Skeletal muscle cell (primary cell): ENCODE results near the gene FYB1.

Source experiments
- DNase-seq: peaks from one replicate; pipeline ENCODE4 v3.0.0-alpha.2; 2010; ENCODE audit warnings: low read depth
- H3K4me3 ChIP-seq: 2 replicates; pipeline ENCODE4 v1.5.1; 2011; ENCODE audit warnings: low read depth, mild to moderate bottlenecking, control low read depth, low read length, moderate library complexity

The FYB1 gene

DNA sequence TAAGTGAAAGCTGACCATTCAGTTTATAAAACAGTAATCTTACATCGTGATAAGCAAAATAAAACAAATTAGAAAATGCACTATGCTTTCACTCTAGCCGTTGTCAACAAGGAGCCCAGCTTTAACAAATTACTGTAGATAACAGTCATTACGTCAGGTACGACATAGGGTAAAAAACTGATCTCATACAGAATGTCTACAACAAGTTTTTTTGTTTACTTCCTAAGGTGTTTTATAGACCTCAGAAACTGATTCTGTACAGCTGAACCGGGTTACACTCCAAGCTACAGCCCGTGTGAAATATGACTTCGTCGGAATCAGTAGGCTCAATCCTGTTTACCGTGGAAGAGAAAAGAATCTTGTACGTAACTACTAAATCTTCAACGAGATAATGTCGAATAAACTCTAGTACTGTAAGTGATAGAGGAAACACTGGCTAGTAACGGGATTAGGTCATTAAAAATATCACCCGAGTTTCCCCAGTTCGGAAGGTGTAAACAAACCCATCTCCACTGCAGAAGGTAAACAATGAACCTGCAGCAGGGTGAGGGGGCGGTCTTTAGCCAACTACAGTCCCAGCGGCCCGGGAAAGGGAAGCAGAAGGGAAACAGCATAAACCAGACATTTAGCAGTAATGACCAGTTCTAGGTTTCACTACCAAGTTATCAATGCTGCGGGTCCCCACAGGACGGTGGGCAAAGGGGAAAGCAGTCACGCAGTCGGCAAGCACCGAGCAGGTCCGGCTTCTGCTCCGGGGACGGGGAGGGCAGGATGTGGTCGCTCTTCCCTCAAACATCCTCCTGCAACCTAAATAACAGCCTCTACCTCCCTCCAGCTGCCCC lies 146.2 kb downstream of the FYB1 start:
- no peak for DNase-seq
- H3K4me3 ChIP-seq, result peak overlapping the region; percentile 90

DNA sequence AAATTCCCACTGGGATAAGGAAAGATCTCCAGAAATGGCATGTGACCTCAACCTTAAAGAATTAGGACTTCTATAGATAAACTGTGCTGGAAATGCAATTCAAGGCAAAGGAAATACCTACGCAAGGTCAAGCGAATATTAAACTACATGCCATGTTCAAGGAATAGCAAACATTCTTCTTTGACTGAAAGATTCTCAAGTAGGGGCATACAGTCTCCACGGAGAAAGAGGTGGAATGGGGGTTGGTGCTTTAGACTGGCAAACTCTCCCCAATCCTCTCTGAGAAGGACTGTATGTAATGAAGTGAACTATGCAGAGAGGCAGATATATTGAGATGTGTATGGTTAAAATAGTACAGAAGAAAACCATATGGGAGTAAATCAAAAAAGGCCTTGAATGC lies 151.3 kb downstream of the FYB1 start:
- no peak for DNase-seq

DNA sequence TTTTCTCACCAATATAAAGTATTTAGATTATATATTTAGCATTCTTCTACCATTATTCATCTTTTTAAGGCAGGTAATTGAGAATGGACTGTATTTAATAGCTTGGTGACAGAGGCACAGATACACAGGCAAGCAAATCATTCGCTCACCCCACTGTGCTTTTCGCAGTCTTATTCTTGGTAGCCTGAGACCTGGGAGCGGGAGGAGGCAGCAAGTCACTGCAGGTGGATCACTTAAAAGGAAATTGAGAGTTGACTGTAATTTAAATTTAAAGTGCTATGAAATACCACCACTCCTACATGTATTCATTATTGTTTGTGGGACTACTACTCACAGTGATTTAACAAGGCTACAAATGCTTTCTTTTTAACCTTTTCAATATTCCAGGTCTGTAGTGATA lies 154.9 kb downstream of the FYB1 start:
- H3K4me3 ChIP-seq, result no peak overlapping the region
- no peak for DNase-seq

More for the DNA sequence above, 151.3 kb downstream of the FYB1 start:
- no peak overlapping the region for H3K4me3 ChIP-seq

DNA sequence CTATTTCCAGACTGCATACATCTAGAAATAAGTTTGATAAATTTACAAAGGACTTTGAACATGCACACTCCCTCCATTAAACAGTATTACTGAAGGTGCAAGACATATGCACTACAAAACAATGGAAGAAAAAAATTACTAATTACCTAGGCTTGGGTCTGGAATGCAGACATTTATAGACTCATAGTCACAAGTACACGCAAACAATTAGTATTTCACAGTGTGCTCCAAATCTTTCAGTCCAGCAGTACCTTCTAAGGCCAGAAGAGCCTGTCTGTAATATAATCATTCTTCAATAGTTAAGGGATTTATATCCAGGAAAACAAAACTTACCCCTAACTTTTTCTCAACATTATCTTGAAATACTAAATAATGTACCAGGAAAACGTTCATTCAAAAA lies 156.3 kb downstream of the FYB1 start:
- no peak for DNase-seq
- H3K4me3 ChIP-seq, result no peak overlapping the region

DNA sequence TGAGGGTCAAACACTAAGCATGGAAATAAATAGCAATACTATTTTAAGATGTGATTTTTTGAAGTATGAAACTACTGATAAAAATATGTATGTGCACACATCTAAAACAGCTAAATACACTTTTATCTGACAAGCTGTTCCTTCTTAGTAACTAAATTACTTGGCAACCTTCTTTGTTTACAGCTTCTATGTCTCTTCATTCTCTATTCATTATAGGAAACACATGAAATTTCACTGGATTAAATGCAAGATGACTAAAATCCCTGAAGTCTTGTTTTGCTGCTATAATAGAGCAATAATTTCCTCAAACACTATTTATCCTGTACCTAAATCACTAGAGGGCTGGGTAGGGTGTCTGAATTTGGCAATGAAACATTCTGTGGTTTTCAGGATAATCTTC lies 156.8 kb downstream of the FYB1 start:
- no peak overlapping the region for H3K4me3 ChIP-seq
- DNase-seq, result no peak

DNA sequence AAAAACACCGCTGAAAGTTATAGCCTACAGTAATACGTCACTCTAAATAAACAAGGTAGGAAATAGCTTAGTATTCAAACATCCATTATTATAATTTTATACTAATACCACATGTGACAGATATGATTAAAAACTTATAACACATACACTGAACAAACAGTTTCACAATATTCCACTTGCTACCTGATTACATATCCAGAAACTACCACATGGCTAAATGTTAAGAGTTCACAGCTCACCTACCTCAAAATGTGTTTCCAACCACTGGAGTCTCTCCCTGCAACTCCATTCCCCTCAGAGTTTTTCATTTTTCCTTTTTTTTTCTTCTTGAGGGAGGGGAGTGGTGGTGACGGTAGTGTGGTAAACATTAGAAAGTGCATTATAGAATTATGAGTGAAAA lies 157.3 kb downstream of the FYB1 start:
- no peak for DNase-seq
- H3K4me3 ChIP-seq, result no peak overlapping the region

DNA sequence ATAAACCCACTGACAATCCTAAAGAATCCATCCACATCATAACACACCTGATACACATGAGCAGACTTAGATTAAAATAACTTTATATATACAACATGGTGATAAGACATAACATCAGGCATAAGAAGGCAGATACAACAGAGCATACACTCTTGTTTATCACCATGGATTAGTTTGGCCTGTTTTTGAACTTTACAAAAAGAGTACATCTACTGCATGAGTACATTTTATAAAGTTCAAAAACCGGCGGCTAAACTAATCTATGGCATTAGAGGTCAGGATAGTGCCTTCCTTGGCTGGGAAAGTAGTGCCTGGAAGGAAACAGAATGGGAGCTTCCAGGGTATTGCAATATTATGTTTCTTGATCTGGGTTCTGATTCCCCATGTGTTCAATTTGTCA lies 160.3 kb downstream of the FYB1 start:
- no peak for DNase-seq
- H3K4me3 ChIP-seq, result no peak overlapping the region

DNA sequence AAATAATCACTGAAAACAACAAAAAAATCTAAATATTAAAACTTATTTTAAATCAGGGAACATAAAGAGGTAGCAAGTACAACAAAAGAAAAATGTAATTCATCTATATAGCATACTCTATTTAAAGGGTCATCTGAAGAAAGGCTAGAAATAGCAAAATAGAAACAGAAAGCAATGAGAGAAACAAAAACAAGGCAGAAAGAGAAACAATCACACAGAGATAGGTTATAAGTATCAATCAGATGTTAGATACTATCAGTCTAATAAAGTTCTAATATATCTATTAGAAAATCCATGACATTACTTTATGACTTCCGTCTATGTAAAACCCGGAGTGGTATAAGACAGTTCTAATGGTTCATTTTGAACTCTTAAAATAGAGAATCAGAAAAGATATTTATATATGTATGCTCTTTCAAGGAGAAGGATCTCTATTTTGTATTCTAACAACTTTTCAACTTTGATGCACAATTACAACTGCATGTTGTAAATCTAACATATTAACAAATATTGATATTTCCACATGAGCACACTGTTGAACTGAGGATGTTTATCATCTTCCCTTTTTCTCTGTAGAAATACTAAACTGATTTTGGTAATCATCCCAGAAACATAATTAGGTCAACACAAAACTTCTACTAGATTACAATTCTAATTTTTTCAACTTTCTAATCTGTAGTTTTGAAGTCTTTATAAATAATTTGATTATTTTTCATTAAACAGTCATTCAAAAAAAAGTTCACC lies 161.0 kb downstream of the FYB1 start:
- peak overlapping the region; percentile 4 for H3K4me3 ChIP-seq
- DNase-seq, result no peak

DNA sequence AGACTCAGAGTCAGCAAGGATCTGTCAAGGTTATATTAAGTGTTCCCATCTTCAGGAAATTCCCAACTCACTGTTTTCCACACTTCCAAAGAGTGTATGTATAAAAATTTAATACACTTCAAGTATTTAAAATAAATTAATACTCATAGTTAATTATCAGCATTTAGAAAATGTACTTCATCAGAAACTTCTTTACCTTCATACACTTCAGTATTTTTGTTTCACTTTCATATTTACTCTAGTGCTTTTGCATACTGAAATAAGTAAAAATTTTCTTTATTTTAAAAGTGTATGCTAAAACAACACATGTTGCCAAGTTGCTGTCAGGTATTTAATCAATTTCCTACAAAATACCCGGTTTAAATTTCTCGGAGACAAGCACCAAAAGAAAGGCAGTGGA lies 161.6 kb downstream of the FYB1 start:
- no peak for DNase-seq
- peak overlapping the region; percentile 4 for H3K4me3 ChIP-seq

DNA sequence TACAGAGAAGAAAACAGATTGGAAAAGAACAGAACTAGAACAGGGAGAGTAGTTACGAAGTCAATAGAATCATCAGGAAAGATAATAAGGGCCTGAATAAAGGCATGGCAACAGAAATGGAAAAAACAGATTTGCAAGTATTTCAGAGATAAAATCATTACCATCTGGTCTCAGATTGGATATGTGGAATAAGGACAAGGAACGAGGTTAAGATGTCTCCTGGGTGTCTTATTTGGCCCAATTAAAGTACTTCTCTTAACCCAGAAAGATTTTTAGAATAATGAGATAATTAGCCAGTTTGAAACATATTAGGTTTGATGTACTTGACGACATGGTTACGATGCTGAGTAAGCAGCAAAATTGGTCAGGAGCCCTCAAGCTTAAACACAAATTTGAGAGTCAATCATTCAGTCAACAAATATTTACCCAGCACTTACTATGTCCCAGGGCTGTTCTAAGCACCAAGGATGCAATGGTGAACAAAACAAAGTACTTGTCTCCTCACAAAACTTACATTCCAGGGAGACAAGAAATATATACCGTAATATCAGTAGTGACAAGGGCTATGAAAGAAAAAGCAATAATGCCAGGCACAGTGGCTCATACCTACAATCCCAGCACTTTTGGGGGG lies 163.5 kb downstream of the FYB1 start:
- no peak for DNase-seq
- no peak overlapping the region for H3K4me3 ChIP-seq
